HepG2 (cell line): Measurements from ENCODE around the gene TK1. TPM values are rescaled to one million over a fixed set of nuclear protein-coding genes. Genes with fewer than 3 reads are reported as not detected.

Experiments used
- BCL6 ChIP-seq: IDR thresholded peaks from 2 replicates; pipeline ENCODE4 v1.6.1; 2016; ENCODE audit warnings: missing genetic modification reagents, missing compliant biosample characterization
- NFYB ChIP-seq: sonication (generic); formaldehyde crosslinking; IDR thresholded peaks from 2 replicates; pipeline ENCODE4 v1.4.0; 2020; ENCODE audit warnings: missing genetic modification reagents
- NKX3-1 ChIP-seq: sonication (generic); formaldehyde crosslinking; IDR thresholded peaks from 2 replicates; pipeline ENCODE4 v1.5.0; 2020; ENCODE audit warnings: missing genetic modification reagents
- SMYD3 ChIP-seq: sonication (generic); formaldehyde crosslinking; IDR thresholded peaks from 2 replicates; pipeline ENCODE4 v1.8.1; 2023; ENCODE audit warnings: mild to moderate bottlenecking, missing genetic modification reagents
- ZBTB7A ChIP-seq: sonication (generic); formaldehyde crosslinking; IDR thresholded peaks from 2 replicates; pipeline ENCODE4 v1.8.0; 2022; ENCODE audit warnings: mild to moderate bottlenecking, missing genetic modification reagents
- ZNF292 ChIP-seq: sonication (generic); formaldehyde crosslinking; IDR thresholded peaks from 2 replicates; pipeline ENCODE4 v1.8.1; 2022; ENCODE audit warnings: mild to moderate bottlenecking, low read depth, missing genetic modification reagents, borderline replicate concordance
- ZNF446 ChIP-seq: sonication (generic); formaldehyde crosslinking; IDR thresholded peaks from 2 replicates; pipeline ENCODE4 v1.5.0; 2020; ENCODE audit warnings: mild to moderate bottlenecking, missing genetic modification reagents
- ZNF501 ChIP-seq: sonication (generic); formaldehyde crosslinking; IDR thresholded peaks from 2 replicates; pipeline ENCODE4 v1.5.1; 2020; ENCODE audit warnings: mild to moderate bottlenecking, moderate library complexity, missing genetic modification reagents
- ZNF556 ChIP-seq: sonication (generic); formaldehyde crosslinking; IDR thresholded peaks from 2 replicates; pipeline ENCODE4 v1.4.0; 2020; ENCODE audit warnings: mild to moderate bottlenecking, missing genetic modification reagents, borderline replicate concordance
- polyA plus RNA-seq, 8 experiments: library from polyadenylated mRNA; depleted of rRNA in 3 of 8; stranded (reverse) in 7 of 8; unstranded in 1 of 8; fragments of >200 nt; fragmentation: Illumina TruSeq in 4 of 8; extraction: Trizol in 4 of 8; gene quantifications; 2 replicates each; pipeline versions ENCODE4 v1.2.1 to v1.2.3, GENCODE V29; 2011 to 2016; ENCODE audit warnings: low read depth in 4 of 8, missing spikeins in 1 of 8, mixed read lengths in 1 of 8; ENCODE audit not compliant: insufficient read depth in 1 of 8
- total RNA-seq, 5 experiments: library from RNA; depleted of rRNA; stranded (reverse); fragments of >200 nt; fragmentation: Illumina TruSeq; extraction: Trizol; gene quantifications; 2 replicates each; pipeline ENCODE4 v1.2.3, GENCODE V29; 2016; ENCODE audit warnings: low read depth in 1 of 5
- TF ChIP-seq, protein P1 (sequence below): conservative IDR thresholded peaks from 2 replicates; pipeline ENCODE4 v1.6.1; 2018; ENCODE audit warnings: missing genetic modification reagents
- TF ChIP-seq, protein P2 (sequence below): sonication (generic); formaldehyde crosslinking; IDR thresholded peaks from 2 replicates; pipeline ENCODE4 v1.4.0; 2020; ENCODE audit warnings: missing genetic modification reagents, mild to moderate bottlenecking, borderline replicate concordance
- TF ChIP-seq, protein P3 (sequence below): sonication (generic); formaldehyde crosslinking; IDR thresholded peaks from 2 replicates; pipeline ENCODE4 v1.4.0; 2020; ENCODE audit warnings: missing genetic modification reagents, borderline replicate concordance
- TF ChIP-seq, protein P4 (sequence below): sonication (generic); formaldehyde crosslinking; IDR thresholded peaks from 2 replicates; pipeline ENCODE4 v1.4.0; 2020; ENCODE audit warnings: missing genetic modification reagents, mild to moderate bottlenecking, borderline replicate concordance

TK1 gene
- total and polyA plus RNA-seq, 2 of the 13 experiments (the other 11 are each of a cell fraction or from before 2014, with no cell fraction given), result 45.0 to 96.0 TPM

DNA sequence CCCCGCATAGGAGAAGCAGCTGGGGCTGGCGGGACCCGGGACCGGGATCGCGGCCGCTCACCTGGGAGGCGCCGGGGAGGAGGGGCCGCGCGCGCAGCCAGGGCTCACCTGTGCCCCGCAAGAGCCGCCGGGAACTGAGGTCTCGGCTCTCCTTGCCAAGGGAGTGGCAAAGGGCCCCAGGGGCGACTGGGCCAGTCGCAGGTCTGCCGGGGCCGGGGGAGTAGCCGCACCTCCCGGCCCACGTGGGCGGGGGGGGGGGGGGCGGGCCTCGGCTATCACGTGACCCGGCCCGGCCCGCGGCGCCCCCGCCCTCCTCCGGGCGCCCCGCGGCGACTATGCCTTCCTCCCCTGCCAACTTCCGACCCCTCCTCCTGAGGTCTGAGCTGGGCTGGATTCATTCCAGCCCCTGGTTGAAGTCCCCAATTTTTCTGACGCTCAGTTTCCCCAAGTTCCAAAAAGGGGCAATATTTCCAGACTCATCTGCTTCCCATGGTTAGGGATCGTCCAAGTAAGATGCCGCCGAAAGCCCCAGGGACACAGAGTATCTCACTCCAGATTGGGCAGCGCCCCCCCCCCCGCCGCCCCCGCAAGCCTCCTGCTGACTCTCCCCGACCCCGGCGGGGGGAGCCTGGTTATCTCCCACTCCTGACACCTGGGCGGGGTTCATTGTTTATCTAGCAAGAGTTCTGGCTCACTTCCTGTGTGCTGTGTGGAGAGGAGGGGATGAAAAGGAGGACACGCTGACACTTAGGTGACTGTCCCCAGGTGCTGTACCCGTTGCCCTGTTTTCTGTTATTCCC lies 58.1 kb downstream of the TK1 start, which contains the start of gene TMC6 (continued):
- TF ChIP-seq, protein P1, sequence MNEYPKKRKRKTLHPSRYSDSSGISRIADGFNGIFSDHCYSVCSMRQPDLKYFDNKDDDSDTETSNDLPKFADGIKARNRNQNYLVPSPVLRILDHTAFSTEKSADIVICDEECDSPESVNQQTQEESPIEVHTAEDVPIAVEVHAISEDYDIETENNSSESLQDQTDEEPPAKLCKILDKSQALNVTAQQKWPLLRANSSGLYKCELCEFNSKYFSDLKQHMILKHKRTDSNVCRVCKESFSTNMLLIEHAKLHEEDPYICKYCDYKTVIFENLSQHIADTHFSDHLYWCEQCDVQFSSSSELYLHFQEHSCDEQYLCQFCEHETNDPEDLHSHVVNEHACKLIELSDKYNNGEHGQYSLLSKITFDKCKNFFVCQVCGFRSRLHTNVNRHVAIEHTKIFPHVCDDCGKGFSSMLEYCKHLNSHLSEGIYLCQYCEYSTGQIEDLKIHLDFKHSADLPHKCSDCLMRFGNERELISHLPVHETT (CRISPR knock-in tag), result 0 out of 2 replicates have a peak, but pooled peaks have one; percentile 26
- TF ChIP-seq ZNF292 (CRISPR knock-in tag), result no peak
- TF ChIP-seq ZNF556 (CRISPR knock-in tag), result no peak; the same call in 1 of the 2 replicates
- TF ChIP-seq NKX3-1 (CRISPR knock-in tag), result no peak
- TF ChIP-seq, protein P2, sequence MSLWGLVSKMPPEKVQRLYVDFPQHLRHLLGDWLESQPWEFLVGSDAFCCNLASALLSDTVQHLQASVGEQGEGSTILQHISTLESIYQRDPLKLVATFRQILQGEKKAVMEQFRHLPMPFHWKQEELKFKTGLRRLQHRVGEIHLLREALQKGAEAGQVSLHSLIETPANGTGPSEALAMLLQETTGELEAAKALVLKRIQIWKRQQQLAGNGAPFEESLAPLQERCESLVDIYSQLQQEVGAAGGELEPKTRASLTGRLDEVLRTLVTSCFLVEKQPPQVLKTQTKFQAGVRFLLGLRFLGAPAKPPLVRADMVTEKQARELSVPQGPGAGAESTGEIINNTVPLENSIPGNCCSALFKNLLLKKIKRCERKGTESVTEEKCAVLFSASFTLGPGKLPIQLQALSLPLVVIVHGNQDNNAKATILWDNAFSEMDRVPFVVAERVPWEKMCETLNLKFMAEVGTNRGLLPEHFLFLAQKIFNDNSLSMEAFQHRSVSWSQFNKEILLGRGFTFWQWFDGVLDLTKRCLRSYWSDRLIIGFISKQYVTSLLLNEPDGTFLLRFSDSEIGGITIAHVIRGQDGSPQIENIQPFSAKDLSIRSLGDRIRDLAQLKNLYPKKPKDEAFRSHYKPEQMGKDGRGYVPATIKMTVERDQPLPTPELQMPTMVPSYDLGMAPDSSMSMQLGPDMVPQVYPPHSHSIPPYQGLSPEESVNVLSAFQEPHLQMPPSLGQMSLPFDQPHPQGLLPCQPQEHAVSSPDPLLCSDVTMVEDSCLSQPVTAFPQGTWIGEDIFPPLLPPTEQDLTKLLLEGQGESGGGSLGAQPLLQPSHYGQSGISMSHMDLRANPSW, result no peak
- TF ChIP-seq, protein P3, sequence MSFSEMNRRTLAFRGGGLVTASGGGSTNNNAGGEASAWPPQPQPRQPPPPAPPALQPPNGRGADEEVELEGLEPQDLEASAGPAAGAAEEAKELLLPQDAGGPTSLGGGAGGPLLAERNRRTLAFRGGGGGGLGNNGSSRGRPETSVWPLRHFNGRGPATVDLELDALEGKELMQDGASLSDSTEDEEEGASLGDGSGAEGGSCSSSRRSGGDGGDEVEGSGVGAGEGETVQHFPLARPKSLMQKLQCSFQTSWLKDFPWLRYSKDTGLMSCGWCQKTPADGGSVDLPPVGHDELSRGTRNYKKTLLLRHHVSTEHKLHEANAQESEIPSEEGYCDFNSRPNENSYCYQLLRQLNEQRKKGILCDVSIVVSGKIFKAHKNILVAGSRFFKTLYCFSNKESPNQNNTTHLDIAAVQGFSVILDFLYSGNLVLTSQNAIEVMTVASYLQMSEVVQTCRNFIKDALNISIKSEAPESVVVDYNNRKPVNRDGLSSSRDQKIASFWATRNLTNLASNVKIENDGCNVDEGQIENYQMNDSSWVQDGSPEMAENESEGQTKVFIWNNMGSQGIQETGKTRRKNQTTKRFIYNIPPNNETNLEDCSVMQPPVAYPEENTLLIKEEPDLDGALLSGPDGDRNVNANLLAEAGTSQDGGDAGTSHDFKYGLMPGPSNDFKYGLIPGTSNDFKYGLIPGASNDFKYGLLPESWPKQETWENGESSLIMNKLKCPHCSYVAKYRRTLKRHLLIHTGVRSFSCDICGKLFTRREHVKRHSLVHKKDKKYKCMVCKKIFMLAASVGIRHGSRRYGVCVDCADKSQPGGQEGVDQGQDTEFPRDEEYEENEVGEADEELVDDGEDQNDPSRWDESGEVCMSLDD (CRISPR knock-in tag), result no peak
- no peak for TF ChIP-seq ZNF446 (CRISPR knock-in tag)
- 0 out of 2 replicates have a peak, but pooled peaks have one; percentile 51 for TF ChIP-seq SMYD3 (CRISPR knock-in tag)
- TF ChIP-seq ZBTB7A (CRISPR knock-in tag), result peak; percentile 61; the same call in 1 of the 2 replicates
- no peak for TF ChIP-seq BCL6 (CRISPR knock-in tag)
- TF ChIP-seq NFYB (CRISPR knock-in tag), result no peak
- TF ChIP-seq, protein P4, sequence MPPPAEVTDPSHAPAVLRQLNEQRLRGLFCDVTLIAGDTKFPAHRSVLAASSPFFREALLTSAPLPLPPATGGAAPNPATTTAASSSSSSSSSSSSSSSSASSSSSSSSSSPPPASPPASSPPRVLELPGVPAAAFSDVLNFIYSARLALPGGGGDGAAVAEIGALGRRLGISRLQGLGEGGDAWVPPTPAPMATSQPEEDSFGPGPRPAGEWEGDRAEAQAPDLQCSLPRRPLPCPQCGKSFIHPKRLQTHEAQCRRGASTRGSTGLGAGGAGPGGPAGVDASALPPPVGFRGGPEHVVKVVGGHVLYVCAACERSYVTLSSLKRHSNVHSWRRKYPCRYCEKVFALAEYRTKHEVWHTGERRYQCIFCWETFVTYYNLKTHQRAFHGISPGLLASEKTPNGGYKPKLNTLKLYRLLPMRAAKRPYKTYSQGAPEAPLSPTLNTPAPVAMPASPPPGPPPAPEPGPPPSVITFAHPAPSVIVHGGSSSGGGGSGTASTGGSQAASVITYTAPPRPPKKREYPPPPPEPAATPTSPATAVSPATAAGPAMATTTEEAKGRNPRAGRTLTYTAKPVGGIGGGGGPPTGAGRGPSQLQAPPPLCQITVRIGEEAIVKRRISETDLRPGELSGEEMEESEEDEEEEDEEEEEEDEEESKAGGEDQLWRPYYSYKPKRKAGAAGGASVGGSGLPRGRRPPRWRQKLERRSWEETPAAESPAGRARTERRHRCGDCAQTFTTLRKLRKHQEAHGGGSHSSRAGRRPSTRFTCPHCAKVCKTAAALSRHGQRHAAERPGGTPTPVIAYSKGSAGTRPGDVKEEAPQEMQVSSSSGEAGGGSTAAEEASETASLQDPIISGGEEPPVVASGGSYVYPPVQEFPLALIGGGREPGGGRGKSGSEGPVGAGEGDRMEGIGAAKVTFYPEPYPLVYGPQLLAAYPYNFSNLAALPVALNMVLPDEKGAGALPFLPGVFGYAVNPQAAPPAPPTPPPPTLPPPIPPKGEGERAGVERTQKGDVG (CRISPR knock-in tag), result 0 out of 2 replicates have a peak, but pooled peaks have one; percentile 8
- TF ChIP-seq ZNF501 (CRISPR knock-in tag), result 0 out of 2 replicates have a peak, but pooled peaks have one; percentile 5
